H1 (cell line): ENCODE data around the gene PTPRT. TPM values are rescaled to one million over a fixed set of nuclear protein-coding genes. Genes with fewer than 3 reads are reported as not detected.

Experiments used
- GTF2F1 ChIP-seq: IDR thresholded peaks from 2 replicates; pipeline ENCODE4 v1.6.1; 2012; ENCODE audit warnings: low read depth, low read length, improper control_type of control experiment, borderline replicate concordance
- HDAC2 ChIP-seq, 2 experiments: fragments of 300-600 bp in 1 of 2; sonication (generic) in 1 of 2; IDR thresholded peaks; 2 replicates each; pipeline ENCODE4 v1.6.1; 2011 to 2012; ENCODE audit warnings: low read depth in 2 of 2, low read length in 2 of 2, mild to moderate bottlenecking in 2 of 2, moderate library complexity in 2 of 2, borderline replicate concordance in 1 of 2, inconsistent platforms in 1 of 2
- KDM1A ChIP-seq: fragments of 200-600, 300-600 bp; sonication (generic); IDR thresholded peaks from 2 replicates; pipeline ENCODE4 v1.7.1; 2016; ENCODE audit warnings: mild to moderate bottlenecking, low read length, borderline replicate concordance
- polyA plus RNA-seq, 7 experiments: library from polyadenylated mRNA; depleted of rRNA in 3 of 7; stranded (reverse) in 5 of 7; unstranded in 2 of 7; fragments of >200 nt in 5 of 7; fragments of 200-250 nt in 2 of 7; gene quantifications; 1 replicate in 5 of 7; 2 replicates in 1 of 7; 4 replicates in 1 of 7; pipeline versions ENCODE4 v1.2.1 to v1.2.3, GENCODE V29; 2011 to 2013; ENCODE audit warnings: missing spikeins in 2 of 7, mixed read lengths in 2 of 7
- total RNA-seq: library from RNA; stranded (reverse); fragmentation: NEBNext Ultra II Directional; extraction: Animal tissue kit (Norgen Biotek cat#: 25700); gene quantifications from 2 replicates; pipeline ENCODE4 v1.2.1, GENCODE V29; 2021
- TF ChIP-seq, protein P1 (sequence below): IDR thresholded peaks from 2 replicates; pipeline ENCODE4 v1.6.1; 2011; ENCODE audit warnings: low read depth, mild to moderate bottlenecking, low read length; ENCODE audit not compliant: insufficient read depth

PTPRT gene
- total and polyA plus RNA-seq, 2 of the 8 experiments (the other 6 are each of a cell fraction or from before 2014, with no cell fraction given) = 0.33 to 1.8 TPM

DNA sequence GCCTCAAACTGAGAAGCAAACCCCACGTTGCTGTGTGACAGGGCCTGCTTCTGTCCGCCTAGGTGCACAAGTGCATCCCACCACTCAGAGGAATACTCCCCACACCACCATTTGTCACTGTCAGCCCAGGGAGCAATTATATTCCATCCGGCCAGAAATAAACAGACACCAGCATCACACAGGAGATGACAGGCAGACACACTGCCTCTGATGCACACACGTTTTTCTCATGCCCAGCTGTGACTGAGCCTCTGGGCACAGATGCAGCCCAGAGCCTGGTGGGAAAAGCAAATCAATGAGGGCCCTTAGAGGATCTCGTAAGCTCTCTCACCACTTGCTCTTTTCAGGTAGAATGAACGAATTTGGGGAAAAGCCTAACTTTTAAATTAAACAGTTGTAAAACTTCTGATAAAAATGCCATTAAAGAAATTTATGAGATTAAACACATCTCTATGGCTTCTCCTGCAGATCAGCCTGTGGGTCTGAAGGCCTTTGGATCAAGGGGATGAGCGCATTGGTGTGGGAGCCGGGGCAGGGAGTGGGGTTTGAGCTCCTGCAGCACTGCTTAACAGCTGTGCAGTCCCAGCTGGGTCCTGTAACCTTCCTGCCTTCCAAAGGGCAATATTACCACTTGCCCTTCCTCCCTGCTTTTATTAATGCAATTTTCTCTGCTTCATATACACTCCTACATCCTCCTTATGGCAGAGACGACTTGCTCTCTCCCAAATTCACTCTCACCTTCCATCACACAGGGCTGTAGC lies 624.3 kb downstream of the PTPRT start (continued):
- TF ChIP-seq GTF2F1 (no peak), HDAC2 (IDR thresholded peaks at IDR 0.05; ENCODE audit: borderline replicate concordance in 1 of 2, low read depth in 2 of 2, low read length in 2 of 2) (no peak), KDM1A (no peak)
- TF ChIP-seq, protein P1, sequence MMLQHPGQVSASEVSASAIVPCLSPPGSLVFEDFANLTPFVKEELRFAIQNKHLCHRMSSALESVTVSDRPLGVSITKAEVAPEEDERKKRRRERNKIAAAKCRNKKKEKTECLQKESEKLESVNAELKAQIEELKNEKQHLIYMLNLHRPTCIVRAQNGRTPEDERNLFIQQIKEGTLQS = no peak
